Activated naive CD8-positive, alpha-beta T cell treated with anti-CD3 and anti-CD28 coated beads, Interleukin-2, amount 50 U/mL, for 24 hours (primary cell): Measurements from ENCODE around the gene SALL1.

Experiments
- ATAC-seq: fragments of 150-1000 bp; cut with Tn5 transposase; one replicate; pipeline ENCODE4 v1.10.0; 2021
- DNase-seq: peaks from one replicate; pipeline ENCODE4 v3.0.0; 2021
- H3K27ac Mint-ChIP-seq: one replicate; pipeline ENCODE4 v1.8.0; 2021; ENCODE audit warnings: mild to moderate bottlenecking, mixed read lengths
- H3K27me3 Mint-ChIP-seq: one replicate; pipeline ENCODE4 v1.8.0; 2021; ENCODE audit warnings: mixed read lengths
- H3K36me3 Mint-ChIP-seq: one replicate; pipeline ENCODE4 v1.8.0; 2021; ENCODE audit warnings: low read depth, mixed read lengths
- H3K4me1 Mint-ChIP-seq: one replicate; pipeline ENCODE4 v1.8.0; 2021; ENCODE audit warnings: mixed read lengths
- H3K4me3 Mint-ChIP-seq: one replicate; pipeline ENCODE4 v1.8.0; 2021; ENCODE audit warnings: mild to moderate bottlenecking, moderate library complexity, mixed read lengths
- H3K9me3 Mint-ChIP-seq: one replicate; pipeline ENCODE4 v1.8.0; 2021; ENCODE audit warnings: mixed read lengths

SALL1 gene

GRCh38 chr16:51093726-51094280, 57.3 kb downstream of the SALL1 start:
- H3K27me3 Mint-ChIP-seq, result peaks cover 2% of the 10 kb centered on the region
- H3K4me3 Mint-ChIP-seq, result no peak overlapping the region
- DNase-seq (no peak), ATAC-seq (no peak)
- H3K36me3 Mint-ChIP-seq, result no peaks in the 10 kb centered on the region
- H3K27ac Mint-ChIP-seq, result no peak overlapping the region
- no peaks in the 10 kb centered on the region for H3K9me3 Mint-ChIP-seq
- no peaks in the 10 kb centered on the region for H3K4me1 Mint-ChIP-seq
